Measurements from ENCODE around the gene SGCB. TPM values are rescaled to one million over a fixed set of nuclear protein-coding genes. Genes with fewer than 3 reads are reported as not detected.

Gene SGCB
- total RNA-seq, 2 donors from 2014 or later: 6.6 to 9.2 TPM

DNA sequence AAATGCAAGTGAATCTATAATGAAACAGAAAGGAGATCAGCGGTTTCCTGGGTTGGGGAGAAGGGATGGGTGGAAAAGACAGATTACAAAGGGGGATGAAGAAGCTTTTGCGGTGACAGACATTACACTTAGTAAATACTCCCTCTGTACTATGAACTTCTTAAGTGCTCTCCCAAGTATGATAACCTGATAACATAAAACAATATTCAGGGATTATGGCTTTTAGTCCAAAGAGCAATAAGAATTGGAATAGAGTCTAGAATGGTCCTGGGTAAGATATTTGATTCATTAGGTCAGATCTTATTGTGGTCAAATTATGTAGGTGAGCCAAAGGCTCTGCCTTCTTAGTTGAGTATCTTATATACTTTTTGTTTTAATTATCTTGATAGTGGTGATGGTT lies 27.1 kb downstream of the SGCB start:
- Mint-ChIP-seq H3K4me3 (no peak overlapping the region), H3K27me3 (no peaks in the 10 kb centered on the region), H3K9me3 (no peaks in the 10 kb centered on the region), H3K27ac (no peak overlapping the region), H3K36me3 (no peaks in the 10 kb centered on the region), H3K4me1 (ENCODE audit: low read depth in 2 of 2) (no peaks in the 10 kb centered on the region)
- DNase-seq (ENCODE audit: low spot score): no peak
- no peak for ATAC-seq

DNA sequence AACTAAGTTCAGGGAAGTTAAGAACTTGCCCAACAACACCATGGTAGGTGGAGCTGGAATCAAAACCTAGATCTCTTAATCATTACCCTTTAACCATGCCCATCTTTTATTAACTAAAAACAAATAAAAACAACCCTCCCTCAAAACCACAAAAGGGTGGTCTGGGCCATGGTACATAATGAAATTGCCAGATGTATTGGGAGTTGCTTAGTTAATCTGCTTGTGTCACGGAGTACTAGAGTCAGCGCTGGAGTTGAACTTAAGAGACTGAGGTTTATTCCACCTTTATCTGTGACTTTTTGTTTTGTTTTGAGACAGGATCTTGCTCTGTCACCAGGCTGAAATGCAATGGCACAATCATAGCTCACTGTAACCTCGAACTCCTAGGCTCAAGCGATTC lies 31.2 kb downstream of the SGCB start:
- Mint-ChIP-seq H3K27me3 (no peaks in the 10 kb centered on the region), H3K9me3 (no peaks in the 10 kb centered on the region), H3K4me1 (ENCODE audit: low read depth in 2 of 2) (no peaks in the 10 kb centered on the region), H3K4me3 (no peak overlapping the region), H3K36me3 (no peaks in the 10 kb centered on the region), H3K27ac (no peak overlapping the region)
- ATAC-seq (no peak), DNase-seq (ENCODE audit: low spot score) (no peak)

DNA sequence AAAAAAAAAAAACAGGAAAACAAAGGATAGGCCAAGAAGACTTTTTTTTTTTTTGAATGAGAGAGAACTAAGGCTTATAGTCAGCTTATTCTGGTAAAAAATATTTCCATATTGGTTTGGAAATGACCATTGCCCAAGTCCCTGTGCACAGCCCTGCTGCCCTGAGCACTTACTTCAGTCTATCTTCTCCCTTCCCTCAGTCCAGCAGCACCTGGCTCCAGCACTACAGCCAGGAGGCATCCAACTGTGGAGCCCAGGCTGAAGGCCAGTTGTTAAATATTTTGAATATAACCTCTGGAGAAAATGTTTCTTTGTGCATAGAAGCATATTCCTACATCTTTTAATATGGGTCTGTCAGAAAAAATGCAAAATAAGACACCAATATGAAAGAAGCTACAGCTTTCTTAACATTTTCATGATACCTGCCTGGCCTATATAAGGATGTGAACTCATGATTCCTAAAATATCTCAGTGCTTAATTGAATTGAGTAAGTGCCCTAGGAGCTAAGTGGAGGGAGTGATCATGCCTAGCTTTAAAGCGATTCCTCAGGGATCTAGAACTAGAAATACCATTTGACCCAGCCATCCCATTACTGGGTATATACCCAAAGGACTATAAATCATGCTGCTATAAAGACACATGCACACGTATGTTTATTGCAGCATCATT lies 32.4 kb downstream of the SGCB start:
- H3K9me3 Mint-ChIP-seq: no peaks in the 10 kb centered on the region
- H3K36me3 Mint-ChIP-seq: no peaks in the 10 kb centered on the region
- ATAC-seq: no peak
- H3K27me3 Mint-ChIP-seq: no peaks in the 10 kb centered on the region
- no peak for DNase-seq (ENCODE audit: low spot score)
- H3K4me1 Mint-ChIP-seq (ENCODE audit: low read depth in 2 of 2): no peaks in the 10 kb centered on the region
- H3K27ac Mint-ChIP-seq: no peak overlapping the region
- no peak overlapping the region for H3K4me3 Mint-ChIP-seq

DNA sequence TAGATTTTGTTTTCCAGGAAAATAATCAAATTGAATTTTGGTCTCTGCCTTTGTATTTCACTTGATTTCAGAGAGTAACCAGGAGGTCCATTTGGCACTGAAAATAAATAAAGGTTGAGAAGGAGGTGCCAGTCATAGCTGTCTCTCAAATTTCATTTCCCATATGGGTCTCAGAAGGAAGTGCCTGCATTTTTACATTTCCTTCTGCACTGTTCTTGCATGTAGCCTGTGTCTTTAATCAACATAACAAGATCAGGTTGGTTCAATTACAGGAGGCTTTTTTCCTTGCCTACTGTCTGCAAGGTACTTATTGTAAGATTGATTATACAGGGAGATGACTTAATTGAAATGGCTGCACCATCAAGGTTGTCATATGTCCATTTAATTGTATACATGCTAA lies 33.7 kb downstream of the SGCB start:
- H3K27ac Mint-ChIP-seq: no peak overlapping the region
- ATAC-seq (no peak), DNase-seq (ENCODE audit: low spot score) (no peak)
- H3K9me3 Mint-ChIP-seq: no peaks in the 10 kb centered on the region
- H3K27me3 Mint-ChIP-seq: no peaks in the 10 kb centered on the region
- H3K36me3 Mint-ChIP-seq: no peaks in the 10 kb centered on the region
- H3K4me1 Mint-ChIP-seq (ENCODE audit: low read depth in 2 of 2): no peaks in the 10 kb centered on the region
- H3K4me3 Mint-ChIP-seq: no peak overlapping the region

DNA sequence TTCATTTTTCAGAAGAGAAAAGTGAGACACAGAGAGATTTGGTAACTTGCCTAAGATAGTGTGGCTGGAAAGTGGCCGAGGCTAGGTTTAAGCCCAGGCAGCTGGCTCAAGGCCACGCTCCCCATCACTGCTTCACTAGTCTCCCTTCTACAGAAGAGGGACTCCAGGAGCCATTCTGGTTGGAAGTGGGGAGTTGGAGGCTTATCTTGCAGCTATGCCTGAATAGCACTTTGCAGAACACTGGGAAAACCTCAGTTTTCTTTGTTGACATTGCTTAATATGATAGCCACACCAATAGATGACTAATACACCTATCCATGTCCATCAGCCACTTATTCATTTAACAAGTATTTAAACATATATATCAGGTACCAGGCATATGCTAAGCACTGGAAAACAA lies 36.5 kb downstream of the SGCB start:
- DNase-seq (ENCODE audit: low spot score) (no peak), ATAC-seq (no peak)
- Mint-ChIP-seq H3K27me3 (peaks cover 0 to 3% of the 10 kb centered on the region in 2 donors), H3K4me3 (no peak overlapping the region), H3K4me1 (ENCODE audit: low read depth in 2 of 2) (no peaks in the 10 kb centered on the region), H3K27ac (no peak overlapping the region), H3K36me3 (no peaks in the 10 kb centered on the region), H3K9me3 (no peaks in the 10 kb centered on the region)

DNA sequence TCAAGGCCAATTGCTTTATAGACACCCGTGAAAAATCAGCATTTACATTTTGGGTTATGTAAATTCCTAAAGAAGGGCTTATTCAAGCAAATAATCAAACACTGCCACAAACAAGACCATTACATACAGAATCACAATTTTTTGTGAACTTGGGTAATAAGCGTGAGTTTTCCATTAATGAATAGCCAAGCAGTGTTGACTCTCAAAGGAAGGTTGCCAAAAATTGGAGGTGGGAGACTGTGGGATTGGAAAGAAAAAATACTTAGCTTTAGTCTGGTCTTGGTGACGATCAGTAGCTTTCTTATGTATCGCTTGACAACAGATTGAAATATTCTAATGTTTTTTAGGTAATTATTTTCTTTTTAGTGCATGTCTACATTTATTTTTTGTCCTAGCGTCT lies 38.8 kb downstream of the SGCB start:
- Mint-ChIP-seq H3K36me3 (no peaks in the 10 kb centered on the region), H3K9me3 (no peaks in the 10 kb centered on the region), H3K4me1 (ENCODE audit: low read depth in 2 of 2) (no peaks in the 10 kb centered on the region), H3K27me3 (peaks cover 0 to 3% of the 10 kb centered on the region in 2 donors), H3K4me3 (no peak overlapping the region), H3K27ac (no peak overlapping the region)
- no peak for ATAC-seq
- no peak for DNase-seq (ENCODE audit: low spot score)

DNA sequence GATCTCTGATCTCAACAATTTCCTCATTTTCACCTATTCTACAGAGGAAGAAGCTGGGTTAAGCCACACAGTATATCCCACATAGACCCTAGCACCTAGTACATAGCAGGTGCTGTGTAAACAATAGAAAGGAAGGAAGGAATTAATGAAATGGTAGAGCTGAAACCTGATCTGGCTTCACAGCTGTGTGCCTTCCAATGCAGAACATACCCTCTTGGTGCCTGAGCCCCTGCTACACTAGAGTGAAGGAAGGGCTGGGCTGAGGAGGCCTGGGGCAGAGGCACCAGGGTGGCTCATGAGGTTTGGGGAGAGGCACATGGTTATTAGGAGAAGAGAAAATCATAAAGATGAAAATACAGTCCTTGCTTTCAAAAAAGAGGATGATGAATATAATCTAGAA lies 39.3 kb downstream of the SGCB start:
- ATAC-seq (no peak), DNase-seq (ENCODE audit: low spot score) (no peak)
- no peak overlapping the region for H3K27ac Mint-ChIP-seq
- no peaks in the 10 kb centered on the region for H3K4me1 Mint-ChIP-seq (ENCODE audit: low read depth in 2 of 2)
- H3K9me3 Mint-ChIP-seq: no peaks in the 10 kb centered on the region
- H3K4me3 Mint-ChIP-seq: no peak overlapping the region
- H3K27me3 Mint-ChIP-seq: peaks cover 0 to 3% of the 10 kb centered on the region in 2 donors
- H3K36me3 Mint-ChIP-seq: no peaks in the 10 kb centered on the region

DNA sequence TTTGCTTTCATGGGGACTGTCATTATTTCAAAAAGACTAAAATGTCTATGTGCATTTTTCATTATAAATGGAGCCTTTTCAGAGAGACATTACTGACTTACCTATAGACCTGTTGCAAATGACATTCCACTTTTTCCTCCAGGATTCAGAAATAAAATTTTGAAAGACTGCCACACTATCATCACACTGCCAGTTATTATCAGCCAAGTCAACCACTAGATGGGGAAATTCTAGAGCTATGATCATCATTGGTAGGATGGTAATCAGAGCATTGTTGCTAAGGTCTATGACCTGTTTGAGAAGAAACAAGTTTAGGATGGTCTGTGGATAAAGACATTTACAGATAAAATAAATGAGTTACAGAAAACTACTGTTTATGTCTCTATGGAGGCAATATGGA lies 40.5 kb downstream of the SGCB start:
- ATAC-seq (no peak), DNase-seq (ENCODE audit: low spot score) (no peak)
- Mint-ChIP-seq H3K27ac (no peak overlapping the region), H3K9me3 (no peaks in the 10 kb centered on the region), H3K4me3 (no peak overlapping the region), H3K27me3 (peaks cover 0 to 3% of the 10 kb centered on the region in 2 donors), H3K36me3 (no peaks in the 10 kb centered on the region), H3K4me1 (ENCODE audit: low read depth in 2 of 2) (no peaks in the 10 kb centered on the region)

DNA sequence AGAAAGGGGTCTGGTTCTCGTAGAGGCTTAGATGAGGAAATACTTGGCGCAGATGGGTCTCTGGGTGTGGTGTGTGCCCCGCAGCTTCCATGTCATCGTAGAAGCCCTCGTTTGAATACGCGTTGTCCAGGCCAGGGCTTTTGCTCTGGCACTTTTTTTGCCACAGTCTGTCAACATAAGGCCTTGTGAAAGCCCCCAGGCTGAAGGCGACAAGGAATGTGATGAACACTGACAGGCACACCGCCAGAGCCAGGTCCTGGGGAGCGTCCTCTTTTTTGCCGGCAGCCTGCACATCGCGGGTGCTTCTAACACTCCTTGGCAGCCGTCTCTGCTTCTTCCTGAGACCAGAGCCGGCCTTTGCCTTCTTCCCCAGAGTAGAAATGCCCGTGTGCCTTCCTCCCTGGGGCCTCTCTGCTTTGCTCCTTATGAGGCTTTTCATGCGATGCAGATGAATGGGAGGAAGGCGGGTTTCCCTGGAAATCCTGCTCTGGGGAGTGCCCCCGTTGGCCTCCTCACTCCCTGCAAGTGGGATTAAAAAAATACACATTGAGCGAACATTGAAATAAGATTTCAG lies 42.4 kb downstream of the SGCB start:
- ATAC-seq: no peak
- Mint-ChIP-seq H3K9me3 (peaks cover 14% of the 10 kb centered on the region), H3K36me3 (no peaks in the 10 kb centered on the region)

More for the DNA sequence above, 42.4 kb downstream of the SGCB start:
- DNase-seq (ENCODE audit: low spot score): no peak
- H3K4me3 Mint-ChIP-seq: no peak overlapping the region
- H3K27me3 Mint-ChIP-seq: peaks cover 3 to 6% of the 10 kb centered on the region in 2 donors
- H3K27ac Mint-ChIP-seq: no peak overlapping the region
- H3K4me1 Mint-ChIP-seq (ENCODE audit: low read depth in 2 of 2): no peaks in the 10 kb centered on the region

Other genes starting within 250 kb of the SGCB start
- 10 to 100 TPM; 29.3 to 30.4 TPM for gene DCUN1D4, start 195.1 kb downstream of the SGCB start, total RNA-seq
- under 1 TPM in 1 of 2 donors, not detected in 1; 0.17 TPM for gene LRRC66, start 17.9 kb downstream of the SGCB start, total RNA-seq
- not detected for gene SPATA18, start 13.0 kb upstream of the SGCB start, total RNA-seq